Natural killer cell (primary cell): ENCODE data around the gene TMEM184A. TPM values are rescaled to one million over a fixed set of nuclear protein-coding genes. Genes with fewer than 3 reads are reported as not detected.

Experiments used
- ATAC-seq, 3 donors: fragments of 150-1000 bp in 2 of 3; fragments of 200-7000 bp in 1 of 3; cut with Tn5 transposase; 1 replicate in 1 of 3; 2 replicates in 2 of 3; pipeline ENCODE4 v1.10.0; 2021; ENCODE audit warnings: mild to moderate bottlenecking in 2 of 3, moderate library complexity in 2 of 3
- DNase-seq, 2 donors: peaks; one replicate each; pipeline versions ENCODE4 v3.0.0 to v3.0.0-alpha.2; 2013 to 2021; ENCODE audit warnings: mixed read lengths in 1 of 2
- H3K27ac ChIP-seq: one replicate; pipeline ENCODE4 v1.5.1; 2013; ENCODE audit warnings: mild to moderate bottlenecking, low read length
- H3K27me3 ChIP-seq: one replicate; pipeline ENCODE4 v1.6.1; 2013; ENCODE audit warnings: low read length; ENCODE audit not compliant: control insufficient read depth, insufficient read depth
- H3K36me3 ChIP-seq: one replicate; pipeline ENCODE4 v1.6.1; 2013; ENCODE audit warnings: low read length; ENCODE audit not compliant: control insufficient read depth, insufficient read depth
- H3K4me1 ChIP-seq: one replicate; pipeline ENCODE4 v1.6.1; 2013; ENCODE audit warnings: low read length; ENCODE audit not compliant: control insufficient read depth, insufficient read depth
- H3K4me3 ChIP-seq: one replicate; pipeline ENCODE4 v1.5.1; 2013; ENCODE audit warnings: low read length
- H3K9me3 ChIP-seq: one replicate; pipeline ENCODE4 v1.6.1; 2013; ENCODE audit warnings: low read length; ENCODE audit not compliant: control insufficient read depth, insufficient read depth
- H3K27ac Mint-ChIP-seq, 2 donors: one replicate each; pipeline ENCODE4 v1.8.0; 2022; ENCODE audit warnings: mild to moderate bottlenecking in 2 of 2, mixed read lengths in 2 of 2, moderate library complexity in 1 of 2
- H3K27me3 Mint-ChIP-seq, 2 donors: one replicate each; pipeline ENCODE4 v1.8.0; 2022; ENCODE audit warnings: low read depth in 2 of 2, mixed read lengths in 2 of 2
- H3K36me3 Mint-ChIP-seq: one replicate; pipeline ENCODE4 v1.8.0; 2022; ENCODE audit warnings: mixed read lengths
- H3K4me1 Mint-ChIP-seq, 2 donors: one replicate each; pipeline ENCODE4 v1.8.0; 2022; ENCODE audit warnings: mixed read lengths in 2 of 2
- H3K4me3 Mint-ChIP-seq: one replicate; pipeline ENCODE4 v1.8.0; 2022; ENCODE audit warnings: mild to moderate bottlenecking, moderate library complexity, mixed read lengths
- H3K9me3 Mint-ChIP-seq, 2 donors: one replicate each; pipeline ENCODE4 v1.8.0; 2022; ENCODE audit warnings: mixed read lengths in 2 of 2
- CTCF ChIP-seq: fragments of 200-600 bp; IDR thresholded peaks from one replicate; pipeline ENCODE4 v1.8.0; 2022; ENCODE audit warnings: antibody characterized with exemption
- whole genome bisulfite sequencing: methylation state at CpG from one replicate; pipeline ENCODE4 v1.1.7; 2013; ENCODE audit warnings: missing lambda C conversion rate; ENCODE audit not compliant: insufficient coverage; 5-methylcytosine and 5-hydroxymethylcytosine counted together
- intact Hi-C: fragments of 100-400 bp; cut with micrococcal nuclease; formaldehyde crosslinking; loops from one replicate; pipeline ENCODE4 v1.14.2; 2022
- total RNA-seq, 4 donors: library from RNA; stranded (reverse); fragments of 120-200 nt in 1 of 4; gene quantifications; one replicate each; pipeline versions ENCODE4 v1.2.3 to v1.2.4, GENCODE V29; 2013 to 2022

The TMEM184A gene
- total RNA-seq, 3 donors from 2014 or later (not counting 1 experiment from before 2014, with no cell fraction given), result 0.14 TPM; not detected in 2

- peaks cover 0 to 12% of the 10 kb centered on the region in 2 donors for H3K4me1 Mint-ChIP-seq
- H3K27ac ChIP-seq, result no peak overlapping the region
- no peaks in the 10 kb centered on the region for H3K9me3 Mint-ChIP-seq
- TF ChIP-seq CTCF, result no peak
- DNase-seq (no peak), ATAC-seq (no peak)
- H3K27me3 ChIP-seq, result no peaks in the 10 kb centered on the region
- H3K4me3 Mint-ChIP-seq, result no peak overlapping the region
- H3K27me3 Mint-ChIP-seq, result peaks cover 0 to 2% of the 10 kb centered on the region in 2 donors
- no peaks in the 10 kb centered on the region for H3K36me3 Mint-ChIP-seq
- H3K27ac Mint-ChIP-seq, result no peak overlapping the region
- peaks cover 4% of the 10 kb centered on the region for H3K4me1 ChIP-seq
- intact Hi-C loops, result no loop called here
- H3K4me3 ChIP-seq, result no peak overlapping the region
- no peaks in the 10 kb centered on the region for H3K9me3 ChIP-seq
- 93% methylated on average over 10 of the region's 10 CpGs for WGBS
- H3K36me3 ChIP-seq, result no peaks in the 10 kb centered on the region
These were observed 1.8 kb upstream of the TMEM184A start for GRCh38 chr7:1557771-1558170.

GRCh38 chr7:1557006-1557405 lies 1.0 kb upstream of the TMEM184A start:
- H3K4me1 Mint-ChIP-seq, result peaks cover 0 to 12% of the 10 kb centered on the region in 2 donors
- DNase-seq, result no peak
- Histone ChIP-seq H3K9me3 (no peaks in the 10 kb centered on the region), H3K36me3 (no peaks in the 10 kb centered on the region), H3K27ac (no peak overlapping the region), H3K4me1 (peaks cover 4% of the 10 kb centered on the region), H3K4me3 (no peak overlapping the region), H3K27me3 (no peaks in the 10 kb centered on the region)
- ATAC-seq, result no peak
- 94% methylated on average over 7 of the region's 7 CpGs for WGBS
- TF ChIP-seq CTCF, result no peak
- no peaks in the 10 kb centered on the region for H3K36me3 Mint-ChIP-seq
- H3K4me3 Mint-ChIP-seq, result no peak overlapping the region
- H3K27me3 Mint-ChIP-seq, result peaks cover 0 to 2% of the 10 kb centered on the region in 2 donors
- H3K27ac Mint-ChIP-seq, result no peak overlapping the region
- intact Hi-C loops, result no loop called here
- H3K9me3 Mint-ChIP-seq, result no peaks in the 10 kb centered on the region

GRCh38 chr7:1555046-1555812 lies 776 bp downstream of the TMEM184A start:
- DNase-seq (no peak), ATAC-seq (no peak)
- H3K9me3 Mint-ChIP-seq, result no peaks in the 10 kb centered on the region
- no peaks in the 10 kb centered on the region for H3K36me3 ChIP-seq
- H3K4me1 ChIP-seq, result peaks cover 4% of the 10 kb centered on the region
- no peak overlapping the region for H3K4me3 Mint-ChIP-seq
- H3K36me3 Mint-ChIP-seq, result no peaks in the 10 kb centered on the region
- H3K27me3 ChIP-seq, result no peaks in the 10 kb centered on the region
- no peak for TF ChIP-seq CTCF
- no peak overlapping the region for H3K4me3 ChIP-seq
- no peaks in the 10 kb centered on the region for H3K9me3 ChIP-seq
- H3K27ac ChIP-seq, result no peak overlapping the region
- peaks cover 0 to 12% of the 10 kb centered on the region in 2 donors for H3K4me1 Mint-ChIP-seq
- 75% methylated on average over 35 of the region's 35 CpGs for WGBS
- no peak overlapping the region for H3K27ac Mint-ChIP-seq
- intact Hi-C loops, result no loop called here
- H3K27me3 Mint-ChIP-seq, result peaks cover 0 to 2% of the 10 kb centered on the region in 2 donors
